CD4-positive, alpha-beta T cell treated with Interleukin-4 for 1 hour (primary cell): ENCODE measurements around the gene ATP6V0C.
A peak's percentile ranks its signal among the peaks of the same experiment; 100 is the strongest.

Source experiments
- DNase-seq, 2 donors: peaks; one replicate each; pipeline ENCODE4 v3.0.0-alpha.2; 2020 to 2022

Gene ATP6V0C

GRCh38 chr16:2493605-2494004 is 20.1 kb upstream of the ATP6V0C start:
- DNase-seq, result no peak

- no peak for DNase-seq
These were observed 19.1 kb upstream of the ATP6V0C start for GRCh38 chr16:2494616-2495015.

- no peak for DNase-seq
These were observed 18.7 kb upstream of the ATP6V0C start for GRCh38 chr16:2495041-2495440.

- DNase-seq, result no peak
These were observed 17.3 kb upstream of the ATP6V0C start for GRCh38 chr16:2496223-2497115.

GRCh38 chr16:2497116-2497630 is 16.6 kb upstream of the ATP6V0C start:
- no peak for DNase-seq

GRCh38 chr16:2497695-2498484 is 15.9 kb upstream of the ATP6V0C start:
- no peak for DNase-seq

GRCh38 chr16:2498531-2499253 is 15.1 kb upstream of the ATP6V0C start:
- DNase-seq, result no peak

- DNase-seq, result no peak
These were observed 14.3 kb upstream of the ATP6V0C start for GRCh38 chr16:2499454-2499853.

GRCh38 chr16:2499890-2500429 is 13.8 kb upstream of the ATP6V0C start:
- no peak for DNase-seq

- no peak for DNase-seq
These were observed 13.3 kb upstream of the ATP6V0C start for GRCh38 chr16:2500430-2500917.

- DNase-seq, result peak; percentile 80 to 82
These were observed 12.6 kb upstream of the ATP6V0C start for GRCh38 chr16:2500918-2501750.

GRCh38 chr16:2501946-2502895 is 11.5 kb upstream of the ATP6V0C start:
- DNase-seq, result no peak

- no peak for DNase-seq
These were observed 8.1 kb upstream of the ATP6V0C start for GRCh38 chr16:2505695-2506094.

GRCh38 chr16:2507052-2507659 is 6.6 kb upstream of the ATP6V0C start:
- DNase-seq, result peak in 1 of 2 donors; percentile 70

- peak in 1 of 2 donors; percentile 54 for DNase-seq
These were observed 6.1 kb upstream of the ATP6V0C start for GRCh38 chr16:2507665-2508064.

- DNase-seq, result no peak
These were observed 4.9 kb upstream of the ATP6V0C start for GRCh38 chr16:2508722-2509400.

- DNase-seq, result no peak
These were observed 2.5 kb upstream of the ATP6V0C start for GRCh38 chr16:2511128-2511800.

- DNase-seq, result no peak
These were observed 1.6 kb upstream of the ATP6V0C start for GRCh38 chr16:2511996-2512734.
